Islet precursor cell (in vitro differentiated cells): Measurements from ENCODE around the gene RAD51B.

Experiments
- DNase-seq: peaks from one replicate; pipeline ENCODE4 v3.0.0-alpha.2; 2018

Gene RAD51B

DNA sequence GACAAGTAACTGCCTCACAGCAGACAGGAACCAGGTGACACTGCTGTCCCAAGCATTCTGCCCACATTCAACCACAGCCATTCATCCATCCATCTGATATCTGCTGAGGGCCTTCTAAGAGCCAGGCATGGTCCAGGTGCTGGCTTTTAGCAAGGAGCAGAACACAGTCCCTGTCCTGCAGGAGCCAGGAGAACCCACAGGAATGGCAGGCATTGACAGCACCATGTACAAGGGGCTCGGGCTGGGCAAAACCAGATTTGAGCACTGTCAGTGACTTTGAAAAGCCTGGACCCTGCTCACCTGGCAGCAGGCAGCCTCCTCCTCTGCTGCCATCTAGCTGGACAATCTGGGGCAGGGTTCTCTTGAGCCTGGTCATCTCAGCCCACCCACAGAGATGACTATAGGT is 836.3 kb downstream of the RAD51B start:
- DNase-seq = peak; percentile 65

DNA sequence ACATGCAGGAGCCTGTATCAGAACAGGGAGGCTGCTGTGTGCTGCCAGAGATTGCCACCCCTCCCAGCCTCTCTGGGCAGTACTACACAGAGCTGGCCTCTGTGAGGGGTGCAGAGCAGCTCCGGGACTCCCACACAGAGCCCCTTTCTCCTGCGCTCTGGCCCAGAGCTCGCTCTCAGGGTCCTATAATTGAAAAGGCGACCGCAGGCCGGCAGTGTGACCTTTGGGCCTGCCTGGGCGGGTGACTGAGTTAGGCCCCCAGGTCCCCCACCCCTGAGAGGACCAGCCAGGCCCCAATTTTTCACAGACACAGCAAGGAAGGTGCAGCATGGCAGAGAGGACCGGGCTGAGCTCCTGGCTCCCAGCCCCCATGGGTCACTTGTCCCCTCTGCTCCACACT is 836.9 kb downstream of the RAD51B start:
- peak; percentile 43 for DNase-seq

DNA sequence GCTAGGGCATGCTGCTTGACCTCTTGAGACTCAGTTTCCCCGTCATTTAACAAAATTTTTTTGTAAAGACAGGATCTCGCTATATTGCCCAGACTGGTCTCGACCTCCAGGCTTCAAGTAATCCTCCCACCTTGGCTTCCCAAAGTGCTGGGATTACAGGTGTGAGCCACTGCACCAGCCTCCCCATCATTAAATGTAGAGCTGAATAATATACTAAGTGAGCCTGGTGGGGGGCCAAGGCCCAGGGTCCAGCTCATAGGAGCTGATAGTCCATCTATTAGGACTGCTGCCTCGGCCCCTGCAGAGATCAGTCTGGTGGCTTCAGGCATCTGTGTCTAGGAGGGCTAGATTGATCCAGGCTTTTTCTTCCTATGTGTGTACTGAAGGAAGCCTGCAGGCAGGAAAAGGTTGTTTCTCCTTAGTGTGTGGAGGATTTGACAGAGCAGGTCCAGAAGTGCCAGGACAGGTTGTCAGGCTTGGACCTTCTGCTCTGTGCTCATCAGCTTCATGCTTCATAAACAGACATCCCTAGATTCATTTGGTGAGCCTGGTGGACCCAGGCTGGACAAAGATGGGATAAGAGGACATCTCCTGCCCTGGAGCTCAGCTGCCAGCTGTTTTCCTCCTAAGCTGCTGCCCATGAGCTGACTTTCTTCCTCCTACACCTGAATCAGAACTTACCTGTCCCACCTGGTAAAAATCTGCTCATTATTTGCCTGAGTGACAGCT is 837.9 kb downstream of the RAD51B start:
- DNase-seq = peak; percentile 45

DNA sequence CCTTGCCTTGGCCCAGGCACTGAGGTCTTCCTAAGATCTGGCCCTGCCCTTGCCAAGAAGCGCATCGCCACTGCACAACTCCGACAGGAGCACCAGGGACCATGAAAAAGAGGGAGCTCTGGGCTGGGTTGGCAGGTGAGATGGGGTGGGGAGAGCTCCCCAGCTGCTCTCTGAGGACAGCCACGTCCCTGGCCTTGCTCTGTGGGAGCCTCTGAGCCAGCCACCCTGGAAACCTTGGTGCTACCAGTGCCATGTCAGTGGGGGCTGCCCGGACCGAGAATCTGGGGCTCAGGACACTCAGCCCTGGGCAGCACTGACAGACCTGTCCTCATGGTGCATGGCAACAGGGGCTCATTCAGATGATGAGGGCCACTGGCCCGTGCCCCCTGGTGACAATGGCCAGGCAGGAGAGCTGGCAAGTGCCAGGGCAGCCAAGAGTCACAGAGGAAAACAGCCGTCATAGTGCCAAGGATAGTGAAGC is 838.5 kb downstream of the RAD51B start:
- peak; percentile 43 for DNase-seq

DNA sequence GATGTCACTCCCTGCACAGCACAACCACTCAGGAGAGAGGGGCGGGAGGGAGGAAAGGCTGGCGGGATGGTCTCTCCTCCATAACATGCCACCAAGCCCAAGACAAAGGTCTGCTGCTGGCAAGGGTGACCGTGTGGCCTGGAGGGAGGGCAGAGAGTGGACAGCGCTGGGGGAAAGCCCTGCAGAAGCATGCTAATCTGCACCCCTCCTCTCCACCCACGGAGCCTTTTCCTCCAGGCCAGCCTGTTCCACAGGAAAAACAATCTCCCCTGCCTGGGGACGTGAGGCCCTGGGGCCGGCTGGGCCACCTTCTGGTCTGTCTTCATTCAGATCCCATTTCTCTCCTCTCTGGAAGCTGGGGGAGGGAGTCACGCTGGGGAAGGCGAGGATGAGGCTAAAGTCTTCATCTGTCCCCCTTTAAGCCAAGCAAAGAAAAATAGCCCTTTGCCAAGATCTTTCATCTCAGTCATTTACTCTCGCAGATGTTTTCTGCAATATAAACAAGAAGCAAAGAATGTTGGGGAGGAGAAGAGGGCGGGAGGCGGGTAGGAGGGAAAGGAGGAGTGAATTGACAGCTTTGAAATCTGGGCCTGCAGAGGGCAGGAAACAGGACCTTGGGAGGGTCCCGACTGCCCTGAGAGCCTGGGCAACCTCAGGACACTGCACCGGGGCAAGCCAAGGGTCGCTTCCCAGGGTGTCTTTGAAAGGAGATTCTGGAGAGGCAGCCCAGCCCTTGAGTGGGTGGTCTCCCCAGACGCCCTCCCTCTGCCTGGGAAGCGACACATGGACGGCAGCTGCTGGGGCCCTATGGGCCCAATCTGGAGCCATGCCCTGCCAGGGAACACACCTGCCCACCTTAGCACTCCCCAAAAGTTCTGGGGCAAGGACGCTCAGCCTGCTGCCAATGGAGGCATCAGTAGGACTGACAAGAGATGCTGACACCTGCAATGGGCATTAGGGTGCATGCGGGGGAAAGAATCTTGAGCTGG is 839.7 kb downstream of the RAD51B start:
- peak; percentile 82 for DNase-seq

DNA sequence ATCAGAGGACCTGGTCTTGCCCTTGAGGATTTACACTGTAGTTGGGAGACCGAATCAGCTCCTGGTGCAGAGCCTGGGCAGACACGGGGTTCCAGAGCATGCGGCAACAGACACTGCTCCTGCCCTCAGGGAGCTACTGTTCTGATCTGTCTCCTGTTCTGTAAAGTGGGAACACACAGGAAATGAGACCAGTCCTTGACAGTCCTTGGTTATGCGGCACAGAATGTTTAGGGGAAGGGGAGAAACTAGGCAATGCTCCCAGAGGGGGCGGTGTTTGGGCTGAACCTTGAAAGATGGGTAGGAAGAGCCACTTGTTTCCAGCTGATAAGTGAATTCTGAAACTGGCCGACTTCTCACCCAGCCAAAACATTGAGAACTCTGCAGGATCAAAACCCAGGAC is 840.9 kb downstream of the RAD51B start:
- peak; percentile 19 for DNase-seq

DNA sequence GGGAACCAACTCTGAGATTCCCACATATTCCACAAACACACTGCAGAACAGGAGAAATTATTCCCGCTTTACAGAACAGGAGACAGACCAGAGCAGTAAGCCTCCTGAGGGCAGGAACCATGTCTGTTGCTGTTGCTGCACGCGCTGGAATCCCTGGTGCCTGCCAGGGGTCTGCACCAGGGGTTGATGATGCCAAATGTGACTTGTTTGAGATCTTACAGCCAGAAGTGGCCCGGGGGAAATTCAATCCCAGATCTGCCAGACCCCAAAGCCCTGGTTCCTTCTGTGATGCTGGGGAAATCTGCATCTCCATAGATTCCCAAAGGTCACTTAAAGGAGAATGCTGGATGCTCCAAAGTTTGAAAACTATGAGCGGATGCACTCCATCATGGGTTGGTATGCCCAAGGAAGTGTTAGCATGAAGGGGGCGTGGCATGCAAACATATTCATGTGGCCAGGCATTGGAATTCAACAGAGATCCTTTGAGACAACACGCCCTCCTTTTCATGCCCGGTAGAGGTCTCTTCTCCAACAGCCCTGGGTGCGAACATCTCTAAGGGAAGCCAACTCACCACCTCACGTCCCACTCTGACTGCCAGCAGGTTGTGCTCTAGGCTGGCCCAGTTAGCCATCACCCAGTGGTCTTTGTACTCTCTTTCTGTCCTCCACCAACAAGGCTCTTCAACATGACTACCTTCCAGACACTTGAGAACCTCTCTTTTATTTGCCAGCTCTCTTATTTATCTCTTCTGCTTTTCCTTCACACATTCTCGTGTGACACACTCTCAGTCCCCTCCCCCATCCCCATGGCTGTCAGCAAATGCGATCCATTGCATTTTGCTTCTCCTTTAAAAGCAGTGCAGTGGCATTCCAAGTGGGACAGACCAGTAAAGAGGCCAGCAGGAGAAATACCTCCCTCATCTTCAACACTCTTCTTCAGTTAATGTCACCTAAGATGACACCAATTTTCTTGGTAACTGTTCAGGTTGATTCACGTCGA is 841.9 kb downstream of the RAD51B start:
- peak; percentile 50 for DNase-seq

DNA sequence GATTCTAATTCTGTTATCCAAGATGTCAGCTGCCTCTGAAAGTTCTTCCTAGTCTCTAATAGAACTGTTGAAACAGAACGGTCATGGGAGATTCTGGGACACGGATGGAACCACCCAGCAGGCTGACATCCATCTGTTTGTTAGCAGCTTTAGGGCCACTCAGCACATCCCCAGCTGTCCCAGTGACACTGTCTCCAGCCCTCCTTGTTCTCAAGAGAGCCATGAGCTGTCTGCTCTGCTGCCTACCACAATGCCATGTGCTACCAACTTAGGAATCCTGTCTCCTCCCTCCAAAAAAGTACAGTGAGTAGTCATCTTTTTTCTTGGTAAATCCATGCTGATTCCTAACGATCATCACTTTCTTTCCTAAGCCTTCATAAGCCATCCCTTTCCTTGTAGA is 842.8 kb downstream of the RAD51B start:
- DNase-seq = peak; percentile 33

DNA sequence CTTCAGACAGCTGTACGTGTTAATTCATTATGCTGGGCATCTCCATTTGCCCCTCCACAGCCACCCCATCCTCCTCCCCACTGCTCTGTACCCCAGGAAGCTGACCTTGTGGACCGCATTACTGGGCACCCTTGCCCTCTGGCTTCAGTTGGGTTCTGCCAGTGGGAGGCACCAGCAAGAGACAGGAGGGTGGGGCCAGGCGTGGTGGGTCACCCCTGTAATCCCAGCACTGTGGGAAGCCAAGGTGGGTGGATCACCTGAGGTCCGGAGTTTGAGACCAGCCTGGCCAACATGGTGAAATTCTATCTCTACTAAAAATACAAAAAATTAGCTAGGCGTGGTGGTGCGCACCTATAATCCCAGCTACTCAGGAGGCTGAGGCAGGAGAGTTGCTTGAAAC is 843.2 kb downstream of the RAD51B start:
- DNase-seq = peak; percentile 11

DNA sequence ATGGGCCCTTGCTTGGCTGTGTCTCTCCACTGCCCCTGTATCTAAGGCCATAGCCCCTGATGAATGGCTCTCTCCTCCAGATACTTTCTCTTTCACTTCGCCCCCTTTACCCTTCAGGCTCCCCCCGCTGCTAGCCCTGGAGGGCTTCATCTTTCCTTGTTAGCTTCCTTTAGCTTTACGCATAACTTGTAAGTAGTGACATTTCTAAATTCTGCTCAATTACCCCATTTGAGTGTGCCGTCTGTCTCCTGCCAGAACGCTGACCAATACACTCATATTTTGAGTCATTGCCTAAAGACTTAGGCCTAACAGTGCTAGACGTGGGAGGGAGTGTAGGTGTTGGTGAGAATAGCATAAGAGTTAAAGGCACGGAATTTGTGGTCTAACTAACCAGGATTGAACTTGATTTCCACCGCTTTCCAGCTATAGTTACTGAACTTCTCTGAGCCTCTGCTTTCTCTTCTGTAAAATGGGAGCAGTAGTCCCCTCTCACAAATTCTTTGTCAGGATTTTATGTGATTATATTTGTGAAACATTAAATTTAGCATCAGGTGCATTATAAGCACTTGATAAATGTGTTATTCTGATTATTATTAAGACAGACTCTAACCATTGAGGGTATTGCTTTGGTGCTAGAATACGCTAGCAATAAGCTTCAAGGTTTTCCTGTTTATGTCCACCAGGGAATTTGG is 844.0 kb downstream of the RAD51B start:
- DNase-seq = peak; percentile 24

DNA sequence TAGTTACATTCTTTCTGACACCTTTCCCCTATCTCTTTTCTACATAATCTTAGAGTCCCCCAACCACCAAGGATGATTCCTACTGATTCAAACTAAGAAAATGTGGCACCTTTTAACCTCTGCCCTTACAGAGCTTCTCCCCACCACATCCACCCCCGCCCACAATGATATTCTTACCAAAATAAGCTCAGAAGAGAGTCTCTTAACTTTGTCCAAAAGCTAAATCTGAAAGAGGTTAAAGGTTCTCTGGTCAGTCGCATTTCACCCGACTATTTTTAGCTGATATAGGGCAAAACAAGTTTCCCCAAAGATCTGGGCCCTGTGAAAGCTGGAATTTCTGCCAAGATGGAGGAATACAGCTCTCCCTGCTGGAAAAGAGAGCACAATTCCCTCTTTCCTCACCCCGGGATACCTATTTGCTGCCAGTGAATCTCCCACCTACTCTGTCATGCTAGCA is 844.7 kb downstream of the RAD51B start:
- peak; percentile 11 for DNase-seq

DNA sequence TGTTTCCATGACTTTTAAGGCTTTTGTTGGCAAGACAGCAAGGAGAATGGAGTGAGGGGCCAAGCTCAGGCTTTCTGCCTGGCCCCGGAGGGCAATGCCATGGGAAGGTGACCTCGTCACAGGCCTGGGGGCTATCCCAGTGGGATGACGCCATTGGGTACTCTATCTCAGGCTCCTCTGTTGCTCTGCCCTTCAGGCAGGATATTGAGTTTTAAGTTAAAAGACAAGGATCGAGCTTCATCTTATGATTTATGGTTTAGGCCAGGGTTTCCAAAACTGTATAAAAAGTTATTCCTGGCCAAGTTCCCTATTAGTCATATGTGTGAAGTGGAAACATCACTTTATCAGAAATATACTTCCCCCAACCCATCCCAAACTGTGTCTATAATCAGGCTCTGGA is 845.6 kb downstream of the RAD51B start:
- peak; percentile 27 for DNase-seq

DNA sequence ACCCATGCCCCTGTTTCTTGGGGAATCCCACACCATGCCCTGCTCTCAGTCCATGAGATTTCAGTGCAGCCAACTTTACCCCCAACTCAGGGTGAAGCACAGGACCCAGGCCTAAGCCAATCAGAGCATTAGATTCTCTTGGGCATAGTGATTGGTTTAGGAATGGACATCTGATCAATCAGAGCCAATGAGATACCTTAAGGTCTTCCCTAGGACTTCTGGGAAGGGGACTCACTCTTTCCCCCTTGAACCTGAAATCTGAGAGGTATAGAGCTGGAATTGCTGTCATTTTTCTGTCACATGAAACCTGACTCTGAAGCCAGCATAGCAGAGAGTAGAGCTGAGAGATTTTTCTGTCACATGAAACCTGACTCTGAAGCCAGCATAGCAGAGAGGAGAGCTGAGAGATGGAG is 846.2 kb downstream of the RAD51B start:
- DNase-seq = no peak

DNA sequence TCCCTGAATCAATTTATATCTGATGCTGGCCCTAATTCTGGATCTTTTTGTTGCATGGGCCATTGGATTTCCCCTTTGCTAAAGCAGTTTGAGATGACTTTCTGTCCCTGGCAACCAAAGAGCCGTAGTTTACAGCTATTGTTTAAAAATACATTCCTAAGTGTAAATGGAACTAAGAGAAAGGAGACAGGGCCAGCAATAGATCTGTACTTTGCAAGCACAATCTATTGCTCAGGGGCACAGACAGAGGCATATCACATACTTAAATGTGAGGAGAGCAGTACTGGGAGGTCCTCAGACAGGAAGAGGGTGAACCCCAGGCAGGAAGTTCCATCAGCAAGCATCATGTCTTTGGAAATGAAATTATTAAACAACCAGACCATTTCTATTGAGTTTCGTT is 846.7 kb downstream of the RAD51B start:
- peak; percentile 21 for DNase-seq

DNA sequence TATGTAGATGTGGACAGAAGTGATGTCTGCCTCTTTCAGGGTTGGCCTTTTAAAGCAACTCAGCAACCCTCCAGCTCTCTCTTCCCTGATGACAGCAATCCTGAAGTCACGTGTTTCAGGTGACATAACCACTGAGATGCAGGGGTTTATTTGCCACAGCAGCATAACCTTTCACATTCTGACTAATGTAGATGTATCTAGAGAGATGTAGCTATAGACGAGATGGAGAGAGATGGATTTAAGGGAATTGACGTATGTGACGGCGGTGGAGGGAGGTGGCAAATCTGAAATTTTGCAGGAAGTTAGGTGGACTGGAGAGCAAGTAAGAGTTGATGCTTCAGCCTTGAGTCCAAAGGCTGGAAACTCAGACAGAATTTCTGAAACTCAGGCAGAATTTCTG is 847.3 kb downstream of the RAD51B start:
- DNase-seq = peak; percentile 20

DNA sequence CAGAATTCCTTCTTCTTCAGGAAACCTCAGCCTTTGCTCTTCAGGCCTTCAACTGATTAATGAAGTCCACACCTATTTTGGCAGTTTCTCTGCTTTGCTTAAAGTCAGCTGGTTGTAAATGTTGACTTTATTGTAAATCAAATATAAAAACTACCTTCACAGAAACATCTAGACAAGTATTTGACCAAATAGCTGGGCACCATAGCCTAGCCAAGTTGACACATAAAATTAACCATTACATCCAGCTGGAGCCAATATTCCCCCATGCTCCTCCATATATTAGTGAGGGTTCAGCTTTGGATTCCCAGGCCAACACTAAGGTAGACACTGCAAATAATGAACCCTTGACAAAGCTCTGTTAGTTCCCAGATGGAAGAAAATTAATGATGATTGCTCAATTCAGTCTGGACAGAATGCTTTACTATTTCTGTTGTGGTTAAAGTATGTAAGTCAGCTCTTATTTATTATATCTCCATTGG is 847.8 kb downstream of the RAD51B start:
- DNase-seq = no peak

DNA sequence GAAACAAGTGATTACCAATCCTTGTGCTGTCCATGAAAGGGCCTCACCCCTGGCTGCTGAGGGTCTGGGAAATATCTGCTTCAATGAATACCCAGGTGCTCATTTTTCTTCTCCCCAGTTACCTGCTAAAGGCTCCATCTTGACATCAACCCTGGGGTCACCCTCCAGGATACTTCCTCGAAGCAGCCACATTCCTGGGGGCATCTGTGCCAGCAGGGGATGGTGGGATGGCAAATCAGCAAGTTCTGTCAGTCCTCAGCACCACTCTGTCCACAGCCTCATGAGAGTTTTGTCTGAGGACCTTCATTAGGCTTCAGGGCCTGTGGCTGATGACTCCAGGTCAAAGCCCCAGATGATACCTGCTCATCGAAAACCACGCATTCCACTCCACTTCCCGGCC is 848.4 kb downstream of the RAD51B start:
- no peak for DNase-seq

DNA sequence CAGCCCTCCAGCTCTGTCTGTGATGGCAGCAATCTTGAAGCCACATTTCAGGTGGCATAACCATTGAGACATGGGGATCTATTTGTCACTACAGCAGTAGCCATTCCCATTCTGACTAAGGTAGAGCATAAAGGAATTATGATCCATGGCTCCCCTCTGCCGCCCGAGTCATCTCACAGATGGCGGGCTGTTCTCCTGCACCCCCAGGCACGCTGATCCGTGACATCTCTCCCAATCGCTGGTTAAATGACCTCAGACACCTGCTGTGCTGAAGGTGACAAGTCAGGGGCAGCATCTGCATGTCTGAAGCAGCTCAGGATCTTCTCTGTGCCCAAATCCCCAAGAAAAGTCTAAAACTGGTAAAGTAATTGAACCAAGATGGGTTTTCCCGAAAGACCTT is 849.0 kb downstream of the RAD51B start:
- DNase-seq = peak; percentile 42

DNA sequence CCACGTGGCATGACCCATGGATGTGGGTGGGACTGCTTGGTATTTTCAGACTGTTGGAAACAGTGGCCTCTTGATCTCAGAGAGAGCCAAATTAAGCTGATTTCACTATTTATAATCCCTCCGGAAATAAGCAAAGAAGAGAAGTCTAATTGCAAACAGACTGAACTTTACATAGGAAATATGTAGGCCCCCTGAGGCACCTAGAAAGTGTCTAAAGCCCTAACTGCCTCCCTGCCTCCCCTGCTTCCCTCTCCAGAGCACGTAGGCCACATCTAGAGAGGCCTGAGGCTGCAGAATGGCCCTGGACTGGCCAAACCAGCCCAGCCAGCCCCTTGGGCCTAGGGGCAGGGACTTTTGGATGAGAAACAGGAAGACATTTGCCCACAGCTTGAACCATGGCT is 849.5 kb downstream of the RAD51B start:
- DNase-seq = peak; percentile 96

DNA sequence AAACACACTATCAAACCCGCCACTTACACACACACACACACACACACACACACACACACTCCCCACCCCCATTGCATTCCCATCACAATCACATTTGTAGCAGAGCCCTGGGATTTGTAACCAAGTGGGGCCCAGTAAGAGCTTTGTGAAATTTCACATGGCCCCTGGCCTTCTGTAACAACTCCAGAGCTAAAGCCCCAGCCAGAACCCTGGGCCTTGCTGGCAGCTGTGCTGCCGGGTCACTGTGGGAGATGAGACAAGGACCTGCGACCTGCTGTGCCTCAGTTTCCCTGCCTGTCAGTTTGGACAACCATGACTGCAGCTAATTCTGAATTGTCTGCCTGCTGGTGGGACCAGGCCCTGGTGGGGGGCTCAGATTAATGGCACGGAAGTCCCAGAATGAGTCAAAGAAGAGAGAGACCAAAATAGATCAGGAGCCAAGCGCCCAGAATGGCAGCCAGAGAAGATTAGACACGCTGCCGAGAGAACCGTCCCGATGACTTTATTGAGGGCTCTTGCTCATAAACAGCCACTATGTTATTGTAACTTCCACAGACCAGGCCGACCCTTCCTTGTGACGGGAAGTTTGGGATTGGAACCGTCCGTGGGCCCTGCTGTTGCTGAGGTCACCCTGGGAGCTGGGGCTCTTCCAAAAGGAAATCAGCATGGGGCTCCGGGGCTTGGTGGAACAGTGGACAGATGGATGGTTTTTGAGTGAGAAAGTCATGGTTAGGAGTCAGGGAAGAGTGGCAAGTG is 850.2 kb downstream of the RAD51B start:
- peak; percentile 42 for DNase-seq

DNA sequence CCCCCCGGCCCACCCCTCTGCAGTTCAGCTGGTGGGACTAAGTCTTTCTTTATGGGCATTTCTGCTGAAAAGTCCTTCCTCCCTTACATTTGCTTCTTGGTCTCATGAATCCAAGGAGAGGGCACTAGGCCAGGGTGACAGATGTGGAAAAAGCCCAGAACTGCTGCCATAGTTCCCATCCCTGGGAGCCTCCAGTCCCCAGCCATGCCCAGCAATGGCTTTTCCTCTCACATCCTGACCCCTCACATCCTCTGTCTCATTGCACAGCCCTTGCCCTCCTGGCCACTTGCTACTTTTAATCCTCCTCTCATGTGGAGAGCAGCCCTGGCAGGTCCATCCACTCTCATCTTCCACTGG is 850.8 kb downstream of the RAD51B start:
- DNase-seq = no peak
